ENCODE measurements around the gene FRMD4B.

DNA sequence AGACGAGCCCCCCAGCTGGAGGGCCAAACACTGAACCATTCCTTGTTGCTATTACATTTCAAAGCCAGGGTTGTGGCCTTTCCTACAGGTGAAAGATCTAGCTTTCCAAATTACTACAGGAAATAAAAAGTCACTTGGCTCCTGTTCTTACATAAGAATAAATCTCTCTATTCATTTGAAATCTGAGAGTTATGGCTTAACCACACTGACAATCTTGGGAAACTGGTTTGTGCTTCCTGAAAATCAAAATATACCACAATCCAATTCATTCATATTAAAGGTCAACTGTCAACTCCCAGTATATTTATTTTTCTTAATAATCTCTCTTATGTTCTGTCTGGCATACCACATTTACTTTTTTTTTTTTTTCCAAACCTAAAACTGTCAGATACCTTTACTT, 159.8 kb downstream of the FRMD4B start:
- TF ChIP-seq, protein P1, sequence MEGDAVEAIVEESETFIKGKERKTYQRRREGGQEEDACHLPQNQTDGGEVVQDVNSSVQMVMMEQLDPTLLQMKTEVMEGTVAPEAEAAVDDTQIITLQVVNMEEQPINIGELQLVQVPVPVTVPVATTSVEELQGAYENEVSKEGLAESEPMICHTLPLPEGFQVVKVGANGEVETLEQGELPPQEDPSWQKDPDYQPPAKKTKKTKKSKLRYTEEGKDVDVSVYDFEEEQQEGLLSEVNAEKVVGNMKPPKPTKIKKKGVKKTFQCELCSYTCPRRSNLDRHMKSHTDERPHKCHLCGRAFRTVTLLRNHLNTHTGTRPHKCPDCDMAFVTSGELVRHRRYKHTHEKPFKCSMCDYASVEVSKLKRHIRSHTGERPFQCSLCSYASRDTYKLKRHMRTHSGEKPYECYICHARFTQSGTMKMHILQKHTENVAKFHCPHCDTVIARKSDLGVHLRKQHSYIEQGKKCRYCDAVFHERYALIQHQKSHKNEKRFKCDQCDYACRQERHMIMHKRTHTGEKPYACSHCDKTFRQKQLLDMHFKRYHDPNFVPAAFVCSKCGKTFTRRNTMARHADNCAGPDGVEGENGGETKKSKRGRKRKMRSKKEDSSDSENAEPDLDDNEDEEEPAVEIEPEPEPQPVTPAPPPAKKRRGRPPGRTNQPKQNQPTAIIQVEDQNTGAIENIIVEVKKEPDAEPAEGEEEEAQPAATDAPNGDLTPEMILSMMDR (IDR thresholded peaks at IDR 0.05), result no peak
- TF ChIP-seq POLR2A (IDR thresholded peaks at IDR 0.05) (no peak), POLR2AphosphoS5 (IDR thresholded peaks at IDR 0.05; ENCODE audit: insufficient read depth in 1 of 2, low read depth in 1 of 2) (no peak)

Measured in vagina (tissue), 2 donors.